ENCODE measurements around the gene MRPS27. TPM values are rescaled to one million over a fixed set of nuclear protein-coding genes. Genes with fewer than 3 reads are reported as not detected.

The MRPS27 gene
- total and polyA plus RNA-seq, 2 of the 13 experiments (the other 11 are each of a cell fraction or from before 2014, with no cell fraction given), result 71.8 to 115 TPM

DNA sequence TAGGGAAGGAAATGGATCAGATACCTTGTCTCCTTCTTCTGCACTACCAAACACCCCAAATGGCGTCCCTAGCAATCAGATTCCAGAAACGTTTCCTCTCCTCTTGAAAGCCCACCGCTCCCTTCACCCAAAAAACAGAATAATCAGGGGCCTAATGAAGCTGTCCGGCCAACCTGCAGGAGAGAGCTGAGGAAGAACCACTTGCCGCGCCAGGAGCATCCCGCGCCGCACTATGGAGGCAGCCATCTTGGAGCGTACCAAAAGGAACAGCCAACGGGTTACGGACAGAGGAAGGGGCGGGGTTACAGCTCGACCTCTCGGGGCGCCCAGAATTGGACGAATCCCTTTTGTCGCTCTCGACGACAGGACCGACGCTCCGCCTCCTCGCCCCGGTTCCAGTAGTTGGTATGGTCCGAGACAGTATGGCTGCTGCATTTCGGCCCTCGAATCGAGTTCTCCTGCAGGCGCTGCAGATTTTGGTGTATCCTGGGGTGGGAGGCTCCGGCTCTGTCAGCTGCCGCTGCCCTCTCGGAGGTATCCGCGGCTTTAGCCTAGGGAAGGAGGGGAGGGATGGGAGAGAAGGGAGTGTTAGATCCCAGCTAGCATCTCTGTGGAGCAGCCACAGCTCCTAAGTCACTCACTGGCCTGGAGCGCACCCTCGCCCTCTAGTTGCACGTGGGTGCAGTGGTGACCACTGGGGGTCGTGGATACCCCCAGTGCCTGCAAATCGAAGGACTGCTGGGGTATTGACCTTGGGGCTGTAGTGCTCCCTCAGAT is at the start of gene MRPS27, which contains the start of gene PTCD2 (continued):
- no peak; the same call in 1 of the 2 replicates for TF ChIP-seq ZNF616 (CRISPR knock-in tag; IDR thresholded peaks at IDR 0.05; ENCODE audit: low read depth)
- TF ChIP-seq RBM39 (IDR thresholded peaks at IDR 0.05; ENCODE audit: low read depth, low read length, poor library complexity, severe bottlenecking), result peak; percentile 41
- peak; percentile 76; the same call in 1 of the 2 replicates for TF ChIP-seq SIN3B (IDR thresholded peaks at IDR 0.05; ENCODE audit: low read length)
- no peak for TF ChIP-seq PLRG1 (conservative IDR thresholded peaks at IDR 0.05)
- TF ChIP-seq RBAK (CRISPR knock-in tag; IDR thresholded peaks at IDR 0.05), result no peak
- no peak for TF ChIP-seq ZNF317 (CRISPR knock-in tag; IDR thresholded peaks at IDR 0.05)
- no peak for TF ChIP-seq ZNF879 (CRISPR knock-in tag; IDR thresholded peaks at IDR 0.05)
- TF ChIP-seq NCOA1 (CRISPR knock-in tag; IDR thresholded peaks at IDR 0.05), result no peak
- no peak for TF ChIP-seq EZH2 (conservative IDR thresholded peaks at IDR 0.05; ENCODE audit: low read depth, low read length)
- 0 out of 2 replicates have a peak, but pooled peaks have one; percentile 51 for TF ChIP-seq NFKBIZ (CRISPR knock-in tag; IDR thresholded peaks at IDR 0.05)
- TF ChIP-seq GMEB2 (CRISPR knock-in tag; IDR thresholded peaks at IDR 0.05; ENCODE audit: low read depth), result no peak
- TF ChIP-seq ZNF713 (CRISPR knock-in tag; IDR thresholded peaks at IDR 0.05), result no peak
- peak; percentile 48; the same call in 1 of the 2 replicates for TF ChIP-seq BRCA1 (CRISPR knock-in tag; IDR thresholded peaks at IDR 0.05)
- TF ChIP-seq HNRNPUL1 (IDR thresholded peaks at IDR 0.05; ENCODE audit: low read depth, low read length), result no peak
- TF ChIP-seq MEIS2 (CRISPR knock-in tag; IDR thresholded peaks at IDR 0.05), result no peak
- no peak for TF ChIP-seq SRSF9 (IDR thresholded peaks at IDR 0.05; ENCODE audit: borderline replicate concordance, insufficient read depth, low read depth, low read length, poor library complexity, severe bottlenecking)
- TF ChIP-seq HBP1 (CRISPR knock-in tag; IDR thresholded peaks at IDR 0.05; ENCODE audit: low read depth), result no peak
- TF ChIP-seq ZNF121 (CRISPR knock-in tag; IDR thresholded peaks at IDR 0.05), result no peak
- TF ChIP-seq, protein P1, sequence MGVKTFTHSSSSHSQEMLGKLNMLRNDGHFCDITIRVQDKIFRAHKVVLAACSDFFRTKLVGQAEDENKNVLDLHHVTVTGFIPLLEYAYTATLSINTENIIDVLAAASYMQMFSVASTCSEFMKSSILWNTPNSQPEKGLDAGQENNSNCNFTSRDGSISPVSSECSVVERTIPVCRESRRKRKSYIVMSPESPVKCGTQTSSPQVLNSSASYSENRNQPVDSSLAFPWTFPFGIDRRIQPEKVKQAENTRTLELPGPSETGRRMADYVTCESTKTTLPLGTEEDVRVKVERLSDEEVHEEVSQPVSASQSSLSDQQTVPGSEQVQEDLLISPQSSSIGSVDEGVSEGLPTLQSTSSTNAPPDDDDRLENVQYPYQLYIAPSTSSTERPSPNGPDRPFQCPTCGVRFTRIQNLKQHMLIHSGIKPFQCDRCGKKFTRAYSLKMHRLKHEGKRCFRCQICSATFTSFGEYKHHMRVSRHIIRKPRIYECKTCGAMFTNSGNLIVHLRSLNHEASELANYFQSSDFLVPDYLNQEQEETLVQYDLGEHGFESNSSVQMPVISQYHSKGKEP (CRISPR knock-in tag; IDR thresholded peaks at IDR 0.05), result no peak
- no peak for TF ChIP-seq ELK4 (CRISPR knock-in tag; IDR thresholded peaks at IDR 0.05; ENCODE audit: borderline replicate concordance)
- 0 out of 2 replicates have a peak, but pooled peaks have one; percentile 24 for TF ChIP-seq ZBTB10 (CRISPR knock-in tag; IDR thresholded peaks at IDR 0.05; ENCODE audit: borderline replicate concordance)
- TF ChIP-seq GZF1 (CRISPR knock-in tag; IDR thresholded peaks at IDR 0.05), result 0 out of 2 replicates have a peak, but pooled peaks have one; percentile 22

Measured in HepG2 (cell line).